ENCODE data around the gene SOWAHB.

DNA sequence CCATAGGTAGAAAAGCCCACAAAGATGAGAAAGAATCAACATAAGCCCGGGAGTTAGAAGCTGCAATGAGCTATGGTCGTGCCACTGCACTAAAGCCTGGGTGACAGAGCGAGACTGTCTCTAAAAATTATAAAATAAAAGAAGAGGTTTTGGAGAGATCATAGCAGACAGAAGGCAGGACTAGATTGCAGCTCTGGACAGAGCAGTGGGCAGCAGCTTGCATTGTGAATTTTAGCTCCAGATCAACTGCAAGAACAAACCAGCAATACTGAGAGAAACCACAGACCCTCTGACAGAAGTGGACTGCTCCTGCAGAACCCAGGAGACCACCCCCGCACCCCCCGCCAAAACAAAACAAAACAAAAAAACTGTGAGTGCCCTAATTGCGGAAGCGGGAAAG is 30.6 kb downstream of the SOWAHB start:
- TF ChIP-seq, protein P1, sequence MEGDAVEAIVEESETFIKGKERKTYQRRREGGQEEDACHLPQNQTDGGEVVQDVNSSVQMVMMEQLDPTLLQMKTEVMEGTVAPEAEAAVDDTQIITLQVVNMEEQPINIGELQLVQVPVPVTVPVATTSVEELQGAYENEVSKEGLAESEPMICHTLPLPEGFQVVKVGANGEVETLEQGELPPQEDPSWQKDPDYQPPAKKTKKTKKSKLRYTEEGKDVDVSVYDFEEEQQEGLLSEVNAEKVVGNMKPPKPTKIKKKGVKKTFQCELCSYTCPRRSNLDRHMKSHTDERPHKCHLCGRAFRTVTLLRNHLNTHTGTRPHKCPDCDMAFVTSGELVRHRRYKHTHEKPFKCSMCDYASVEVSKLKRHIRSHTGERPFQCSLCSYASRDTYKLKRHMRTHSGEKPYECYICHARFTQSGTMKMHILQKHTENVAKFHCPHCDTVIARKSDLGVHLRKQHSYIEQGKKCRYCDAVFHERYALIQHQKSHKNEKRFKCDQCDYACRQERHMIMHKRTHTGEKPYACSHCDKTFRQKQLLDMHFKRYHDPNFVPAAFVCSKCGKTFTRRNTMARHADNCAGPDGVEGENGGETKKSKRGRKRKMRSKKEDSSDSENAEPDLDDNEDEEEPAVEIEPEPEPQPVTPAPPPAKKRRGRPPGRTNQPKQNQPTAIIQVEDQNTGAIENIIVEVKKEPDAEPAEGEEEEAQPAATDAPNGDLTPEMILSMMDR (IDR thresholded peaks at IDR 0.05) = no peak
- TF ChIP-seq POLR2A (IDR thresholded peaks at IDR 0.05) = no peak
